ENCODE results near the gene TM9SF3.

TM9SF3 gene

DNA sequence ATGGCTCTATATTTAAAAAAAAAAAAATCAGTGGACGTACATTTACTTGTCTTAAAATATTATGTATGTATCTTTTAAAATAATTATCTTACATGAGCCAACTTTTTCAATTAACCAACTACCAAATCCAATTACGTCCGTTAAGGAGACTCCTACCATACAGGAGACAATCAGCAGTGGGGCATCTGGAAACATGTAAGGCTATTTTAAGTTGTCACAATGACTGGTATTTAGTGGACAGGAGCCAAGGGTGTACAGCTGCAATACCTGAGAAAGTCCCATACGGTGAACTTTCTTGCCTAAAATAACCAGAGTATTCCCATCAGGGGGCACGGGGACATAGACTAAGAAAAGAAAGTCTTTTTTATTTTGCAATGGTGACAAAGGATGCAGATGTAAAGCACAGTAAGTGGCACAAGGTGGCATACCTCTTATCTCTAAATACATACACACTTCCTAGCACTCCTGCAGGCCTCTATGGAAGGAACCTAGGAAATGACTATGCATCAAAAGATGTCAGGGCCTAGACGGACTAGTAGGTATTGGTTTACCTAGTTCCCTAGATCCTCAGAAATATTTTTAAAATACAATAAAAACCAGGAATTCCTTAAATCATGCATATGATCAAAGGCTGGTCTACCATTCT, 57.1 kb downstream of the TM9SF3 start:
- no peaks in the 10 kb centered on the region for H3K27me3 ChIP-seq (ENCODE audit: control insufficient read depth, low read length)
- 0 out of 2 replicates have a peak, but pooled peaks cover 1% of the 10 kb centered on the region for H3F3A ChIP-seq (ENCODE audit: control insufficient read depth, insufficient read depth)
- H3K9me3 ChIP-seq (ENCODE audit: control insufficient read depth, insufficient read depth, low read length): no peaks in the 10 kb centered on the region
- no peak overlapping the region for H3K4me2 ChIP-seq (ENCODE audit: low read length)
- H3K36me3 ChIP-seq (ENCODE audit: control insufficient read depth, low read length): peaks cover 90% of the 10 kb centered on the region
- TF ChIP-seq, protein P1, sequence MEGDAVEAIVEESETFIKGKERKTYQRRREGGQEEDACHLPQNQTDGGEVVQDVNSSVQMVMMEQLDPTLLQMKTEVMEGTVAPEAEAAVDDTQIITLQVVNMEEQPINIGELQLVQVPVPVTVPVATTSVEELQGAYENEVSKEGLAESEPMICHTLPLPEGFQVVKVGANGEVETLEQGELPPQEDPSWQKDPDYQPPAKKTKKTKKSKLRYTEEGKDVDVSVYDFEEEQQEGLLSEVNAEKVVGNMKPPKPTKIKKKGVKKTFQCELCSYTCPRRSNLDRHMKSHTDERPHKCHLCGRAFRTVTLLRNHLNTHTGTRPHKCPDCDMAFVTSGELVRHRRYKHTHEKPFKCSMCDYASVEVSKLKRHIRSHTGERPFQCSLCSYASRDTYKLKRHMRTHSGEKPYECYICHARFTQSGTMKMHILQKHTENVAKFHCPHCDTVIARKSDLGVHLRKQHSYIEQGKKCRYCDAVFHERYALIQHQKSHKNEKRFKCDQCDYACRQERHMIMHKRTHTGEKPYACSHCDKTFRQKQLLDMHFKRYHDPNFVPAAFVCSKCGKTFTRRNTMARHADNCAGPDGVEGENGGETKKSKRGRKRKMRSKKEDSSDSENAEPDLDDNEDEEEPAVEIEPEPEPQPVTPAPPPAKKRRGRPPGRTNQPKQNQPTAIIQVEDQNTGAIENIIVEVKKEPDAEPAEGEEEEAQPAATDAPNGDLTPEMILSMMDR (IDR thresholded peaks at IDR 0.05; ENCODE audit: low read depth, low read length, poor library complexity, severe bottlenecking): no peak
- TF ChIP-seq EZH2phosphoT487 (IDR thresholded peaks at IDR 0.05; ENCODE audit: borderline replicate concordance, low read length): no peak
- no peaks in the 10 kb centered on the region for H3K4me1 ChIP-seq (ENCODE audit: control insufficient read depth, low read length)
- H3K9me2 ChIP-seq (replicated peaks; ENCODE audit: control insufficient read depth, low read length): no peaks in the 10 kb centered on the region
- no peak overlapping the region for H3K27ac ChIP-seq (ENCODE audit: low read depth, low read length)
- H4K20me1 ChIP-seq (ENCODE audit: control insufficient read depth, insufficient read depth, low read depth, low read length): no peaks in the 10 kb centered on the region
- no peak overlapping the region for H3K4me3 ChIP-seq (ENCODE audit: low read length)
- peaks cover 2% of the 10 kb centered on the region for H3K79me2 ChIP-seq (ENCODE audit: control insufficient read depth, low read length)

DNA sequence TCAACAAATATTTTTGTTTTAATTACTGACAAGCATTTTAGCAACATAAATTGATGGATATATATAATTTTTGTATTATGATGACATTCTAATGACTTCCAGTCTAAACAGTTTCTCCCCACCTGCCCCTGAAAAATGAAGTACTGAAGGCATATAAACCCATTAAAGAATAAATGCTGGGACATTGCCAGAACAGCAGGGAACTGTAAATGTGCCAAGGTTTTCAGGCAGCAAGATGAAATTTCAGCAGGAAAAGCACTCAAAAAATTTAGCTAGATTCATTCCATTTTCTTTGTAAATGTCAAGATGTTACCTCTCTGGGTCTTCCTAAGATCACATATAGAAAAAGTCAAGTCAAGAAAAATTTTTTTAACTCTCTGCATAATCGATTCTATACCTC, 62.1 kb downstream of the TM9SF3 start:
- no peaks in the 10 kb centered on the region for H3K27me3 ChIP-seq (ENCODE audit: control insufficient read depth, low read length)
- H3K36me3 ChIP-seq (ENCODE audit: control insufficient read depth, low read length): peaks cover 67% of the 10 kb centered on the region
- no peaks in the 10 kb centered on the region for H3K9me3 ChIP-seq (ENCODE audit: control insufficient read depth, insufficient read depth, low read length)
- H3K9me2 ChIP-seq (replicated peaks; ENCODE audit: control insufficient read depth, low read length): no peaks in the 10 kb centered on the region
- TF ChIP-seq, protein P1 (IDR thresholded peaks at IDR 0.05; ENCODE audit: low read depth, low read length, poor library complexity, severe bottlenecking): no peak
- no peak for TF ChIP-seq EZH2phosphoT487 (IDR thresholded peaks at IDR 0.05; ENCODE audit: borderline replicate concordance, low read length)
- no peak overlapping the region for H3K4me2 ChIP-seq (ENCODE audit: low read length)
- no peaks in the 10 kb centered on the region for H4K20me1 ChIP-seq (ENCODE audit: control insufficient read depth, insufficient read depth, low read depth, low read length)
- 0 out of 2 replicates have a peak, but pooled peaks cover 2% of the 10 kb centered on the region for H3F3A ChIP-seq (ENCODE audit: control insufficient read depth, insufficient read depth)
- H3K4me1 ChIP-seq (ENCODE audit: control insufficient read depth, low read length): peaks cover 13% of the 10 kb centered on the region
- no peaks in the 10 kb centered on the region for H3K79me2 ChIP-seq (ENCODE audit: control insufficient read depth, low read length)
- no peak overlapping the region for H3K4me3 ChIP-seq (ENCODE audit: low read length)
- no peak overlapping the region for H3K27ac ChIP-seq (ENCODE audit: low read depth, low read length)

- peaks cover 19% of the 10 kb centered on the region for H3K36me3 ChIP-seq (ENCODE audit: control insufficient read depth, low read length)
- H3K4me3 ChIP-seq (ENCODE audit: low read length): no peak overlapping the region
- H4K20me1 ChIP-seq (ENCODE audit: control insufficient read depth, insufficient read depth, low read depth, low read length): no peaks in the 10 kb centered on the region
- 0 out of 2 replicates have a peak, but pooled peaks cover 5% of the 10 kb centered on the region for H3F3A ChIP-seq (ENCODE audit: control insufficient read depth, insufficient read depth)
- H3K27ac ChIP-seq (ENCODE audit: low read depth, low read length): no peak overlapping the region
- no peaks in the 10 kb centered on the region for H3K79me2 ChIP-seq (ENCODE audit: control insufficient read depth, low read length)
- no peaks in the 10 kb centered on the region for H3K9me3 ChIP-seq (ENCODE audit: control insufficient read depth, insufficient read depth, low read length)
- H3K4me1 ChIP-seq (ENCODE audit: control insufficient read depth, low read length): peaks cover 36% of the 10 kb centered on the region
- H3K9me2 ChIP-seq (replicated peaks; ENCODE audit: control insufficient read depth, low read length): no peaks in the 10 kb centered on the region
- H3K27me3 ChIP-seq (ENCODE audit: control insufficient read depth, low read length): peaks cover 37% of the 10 kb centered on the region
- TF ChIP-seq EZH2phosphoT487 (IDR thresholded peaks at IDR 0.05; ENCODE audit: borderline replicate concordance, low read length): no peak
- TF ChIP-seq, protein P1 (IDR thresholded peaks at IDR 0.05; ENCODE audit: low read depth, low read length, poor library complexity, severe bottlenecking): no peak
- no peak overlapping the region for H3K4me2 ChIP-seq (ENCODE audit: low read length)
Observed at GRCh38 chr10:96517284-96517683, 69.5 kb downstream of the TM9SF3 start.
